Panc1 (cell line): ENCODE measurements around the gene PLCG1. TPM values are rescaled to one million over a fixed set of nuclear protein-coding genes. Genes with fewer than 3 reads are reported as not detected.

Experiments used
- ATAC-seq: fragments of 200-7000 bp; cut with Tn5 transposase; 2 replicates; pipeline ENCODE4 v1.9.1; 2020; ENCODE audit warnings: mild to moderate bottlenecking, moderate library complexity
- BruUV-seq: library from RNA; stranded (reverse); fragments of 400-500 nt; replicated peaks from 2 replicates; lab custom pipeline; 2021; lab: Mats Ljungman, UMichigan
- CTCF ChIA-PET: fragments of 300-600 bp; sonication (Branson Sonifier 250); formaldehyde crosslinking; loops from one replicate; lab custom pipeline; 2022; ENCODE audit warnings: antibody characterized with exemption; lab: Charles Lee
- POLR2A ChIA-PET: fragments of 300-600 bp; sonication (Branson Sonifier 250); formaldehyde crosslinking; loops from one replicate; lab custom pipeline; 2022; ENCODE audit warnings: antibody characterized with exemption; lab: Charles Lee
- DNase-seq: peaks from one replicate; pipeline ENCODE4 v3.0.0-alpha.2; 2010; ENCODE audit warnings: low read depth, low spot score
- H3K27ac ChIP-seq: 2 replicates; pipeline ENCODE4 v1.5.1; 2011; ENCODE audit warnings: mild to moderate bottlenecking, low read length, inconsistent platforms
- H3K27me3 ChIP-seq: fragments of 200-500 bp; sonication (Bioruptor generic); 2 replicates; pipeline ENCODE4 v1.6.0; 2014; ENCODE audit warnings: low read length, inconsistent platforms; ENCODE audit not compliant: control insufficient read depth, insufficient read depth
- H3K36me3 ChIP-seq: fragments of 200-500 bp; sonication (Bioruptor generic); 2 replicates; pipeline ENCODE4 v1.5.1; 2014; ENCODE audit warnings: inconsistent platforms, mild to moderate bottlenecking, low read length, moderate library complexity; ENCODE audit not compliant: control insufficient read depth, insufficient read depth
- H3K4me1 ChIP-seq: 2 replicates; pipeline ENCODE4 v1.5.1; 2011; ENCODE audit warnings: inconsistent platforms, mild to moderate bottlenecking, low read length, moderate library complexity; ENCODE audit not compliant: control insufficient read depth, insufficient read depth
- H3K4me3 ChIP-seq, 2 experiments: 2 replicates each; pipeline ENCODE4 v1.5.1; 2011 to 2012; ENCODE audit warnings: low read depth in 2 of 2, low read length in 2 of 2, mild to moderate bottlenecking in 2 of 2, inconsistent platforms in 1 of 2, moderate library complexity in 1 of 2
- H3K9me3 ChIP-seq: fragments of 200-500 bp; sonication (Bioruptor generic); 2 replicates; pipeline ENCODE4 v1.5.1; 2014; ENCODE audit warnings: low read depth, mild to moderate bottlenecking, inconsistent platforms, low read length, moderate library complexity; ENCODE audit not compliant: control insufficient read depth, insufficient read depth
- POLR2AphosphoS5 ChIP-seq: IDR thresholded peaks from 2 replicates; pipeline ENCODE4 v1.6.1; 2012; ENCODE audit warnings: mild to moderate bottlenecking, low read depth, low read length, moderate library complexity
- SIN3A ChIP-seq: IDR thresholded peaks from 2 replicates; pipeline ENCODE4 v1.6.1; 2012; ENCODE audit warnings: low read depth, mild to moderate bottlenecking, low read length, moderate library complexity, borderline replicate concordance; ENCODE audit not compliant: insufficient read depth
- TCF7L2 ChIP-seq: IDR thresholded peaks from 2 replicates; pipeline ENCODE4 v1.6.1; 2011; ENCODE audit warnings: mild to moderate bottlenecking, low read depth, low read length, inconsistent platforms
- in situ Hi-C: cut with HindIII; loops from 2 replicates; pipeline ENCODE4 v1.10.0; 2016; ENCODE audit warnings: low sequenced_read_pairs, low pct_unique_long_range_greater_than_20kb
- intact Hi-C: fragments of 100-400 bp; cut with micrococcal nuclease; formaldehyde crosslinking; loops from one replicate; pipeline ENCODE4 v1.10.0; 2022; ENCODE audit not compliant: unreplicated experiment
- total RNA-seq: library from RNA; stranded (reverse); gene quantifications from one replicate; pipeline ENCODE4 v1.2.1, GENCODE V29; 2021; ENCODE audit not compliant: unreplicated experiment
- TF ChIP-seq, protein P1 (sequence below), 2 experiments: IDR thresholded peaks; 2 replicates each; pipeline ENCODE4 v1.6.1; 2011 to 2012; ENCODE audit warnings: low read depth in 2 of 2, control low read depth in 1 of 2, low read length in 1 of 2, mild to moderate bottlenecking in 1 of 2, moderate library complexity in 1 of 2; ENCODE audit not compliant: insufficient read depth in 1 of 2
- TF ChIP-seq, protein P2 (sequence below): fragments of 450-650 bp; IDR thresholded peaks from 2 replicates; pipeline ENCODE4 v1.5.1; 2017; ENCODE audit warnings: mild to moderate bottlenecking

Gene PLCG1
- total RNA-seq, 1 experiment from 2014 or later: 159 TPM

- no peaks in the 10 kb centered on the region for H3K4me1 ChIP-seq
- intact Hi-C loops: no loop called here
- ChIA-PET CTCF (no interaction called here), POLR2A (no interaction called here)
- H3K36me3 ChIP-seq: no peaks in the 10 kb centered on the region
- no peak overlapping the region for H3K4me3 ChIP-seq
- TF ChIP-seq, protein P1, sequence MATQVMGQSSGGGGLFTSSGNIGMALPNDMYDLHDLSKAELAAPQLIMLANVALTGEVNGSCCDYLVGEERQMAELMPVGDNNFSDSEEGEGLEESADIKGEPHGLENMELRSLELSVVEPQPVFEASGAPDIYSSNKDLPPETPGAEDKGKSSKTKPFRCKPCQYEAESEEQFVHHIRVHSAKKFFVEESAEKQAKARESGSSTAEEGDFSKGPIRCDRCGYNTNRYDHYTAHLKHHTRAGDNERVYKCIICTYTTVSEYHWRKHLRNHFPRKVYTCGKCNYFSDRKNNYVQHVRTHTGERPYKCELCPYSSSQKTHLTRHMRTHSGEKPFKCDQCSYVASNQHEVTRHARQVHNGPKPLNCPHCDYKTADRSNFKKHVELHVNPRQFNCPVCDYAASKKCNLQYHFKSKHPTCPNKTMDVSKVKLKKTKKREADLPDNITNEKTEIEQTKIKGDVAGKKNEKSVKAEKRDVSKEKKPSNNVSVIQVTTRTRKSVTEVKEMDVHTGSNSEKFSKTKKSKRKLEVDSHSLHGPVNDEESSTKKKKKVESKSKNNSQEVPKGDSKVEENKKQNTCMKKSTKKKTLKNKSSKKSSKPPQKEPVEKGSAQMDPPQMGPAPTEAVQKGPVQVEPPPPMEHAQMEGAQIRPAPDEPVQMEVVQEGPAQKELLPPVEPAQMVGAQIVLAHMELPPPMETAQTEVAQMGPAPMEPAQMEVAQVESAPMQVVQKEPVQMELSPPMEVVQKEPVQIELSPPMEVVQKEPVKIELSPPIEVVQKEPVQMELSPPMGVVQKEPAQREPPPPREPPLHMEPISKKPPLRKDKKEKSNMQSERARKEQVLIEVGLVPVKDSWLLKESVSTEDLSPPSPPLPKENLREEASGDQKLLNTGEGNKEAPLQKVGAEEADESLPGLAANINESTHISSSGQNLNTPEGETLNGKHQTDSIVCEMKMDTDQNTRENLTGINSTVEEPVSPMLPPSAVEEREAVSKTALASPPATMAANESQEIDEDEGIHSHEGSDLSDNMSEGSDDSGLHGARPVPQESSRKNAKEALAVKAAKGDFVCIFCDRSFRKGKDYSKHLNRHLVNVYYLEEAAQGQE (IDR thresholded peaks at IDR 0.05; ENCODE audit: insufficient read depth in 1 of 2, low read depth in 2 of 2, low read length in 1 of 2): no peak
- TF ChIP-seq POLR2AphosphoS5: no peak
- no peak for TF ChIP-seq SIN3A
- TF ChIP-seq, protein P2, sequence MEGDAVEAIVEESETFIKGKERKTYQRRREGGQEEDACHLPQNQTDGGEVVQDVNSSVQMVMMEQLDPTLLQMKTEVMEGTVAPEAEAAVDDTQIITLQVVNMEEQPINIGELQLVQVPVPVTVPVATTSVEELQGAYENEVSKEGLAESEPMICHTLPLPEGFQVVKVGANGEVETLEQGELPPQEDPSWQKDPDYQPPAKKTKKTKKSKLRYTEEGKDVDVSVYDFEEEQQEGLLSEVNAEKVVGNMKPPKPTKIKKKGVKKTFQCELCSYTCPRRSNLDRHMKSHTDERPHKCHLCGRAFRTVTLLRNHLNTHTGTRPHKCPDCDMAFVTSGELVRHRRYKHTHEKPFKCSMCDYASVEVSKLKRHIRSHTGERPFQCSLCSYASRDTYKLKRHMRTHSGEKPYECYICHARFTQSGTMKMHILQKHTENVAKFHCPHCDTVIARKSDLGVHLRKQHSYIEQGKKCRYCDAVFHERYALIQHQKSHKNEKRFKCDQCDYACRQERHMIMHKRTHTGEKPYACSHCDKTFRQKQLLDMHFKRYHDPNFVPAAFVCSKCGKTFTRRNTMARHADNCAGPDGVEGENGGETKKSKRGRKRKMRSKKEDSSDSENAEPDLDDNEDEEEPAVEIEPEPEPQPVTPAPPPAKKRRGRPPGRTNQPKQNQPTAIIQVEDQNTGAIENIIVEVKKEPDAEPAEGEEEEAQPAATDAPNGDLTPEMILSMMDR: no peak
- TF ChIP-seq TCF7L2: no peak
- DNase-seq (no peak), ATAC-seq (no peak)
- in situ Hi-C loops: no loop called here
- no peak overlapping the region for H3K27ac ChIP-seq
- H3K9me3 ChIP-seq: peaks cover 11% of the 10 kb centered on the region; the same call in 1 of the 2 replicates
- no peaks in the 10 kb centered on the region for H3K27me3 ChIP-seq
- no TSS peak for BruUV-seq
These were observed 64.4 kb downstream of the PLCG1 start for GRCh38 chr20:41201760-41202159.

GRCh38 chr20:41202426-41202825 is 65.1 kb downstream of the PLCG1 start:
- CTCF ChIA-PET: no interaction called here
- POLR2A ChIA-PET: no interaction called here
- H3K4me1 ChIP-seq: no peaks in the 10 kb centered on the region
- no peaks in the 10 kb centered on the region for H3K36me3 ChIP-seq
- TF ChIP-seq, protein P1 (IDR thresholded peaks at IDR 0.05; ENCODE audit: insufficient read depth in 1 of 2, low read depth in 2 of 2, low read length in 1 of 2): no peak
- TF ChIP-seq SIN3A: no peak
- TF ChIP-seq TCF7L2: no peak
- no peak for TF ChIP-seq POLR2AphosphoS5
- DNase-seq (no peak), ATAC-seq (no peak)
- H3K27ac ChIP-seq: no peak overlapping the region
- no TSS peak for BruUV-seq
- H3K27me3 ChIP-seq: no peaks in the 10 kb centered on the region
- in situ Hi-C loops: no loop called here
- peaks cover 11% of the 10 kb centered on the region; the same call in 1 of the 2 replicates for H3K9me3 ChIP-seq
- intact Hi-C loops: no loop called here
- H3K4me3 ChIP-seq: no peak overlapping the region
